Sigmoid colon (tissue), 4 donors: ENCODE results near the gene DISP2.

Experiments used
- POLR2A ChIP-seq, 2 donors: fragments of 450-650 bp; IDR thresholded peaks; one replicate each; pipeline ENCODE4 v1.6.1; 2016; ENCODE audit warnings: antibody characterized with exemption in 2 of 2, mild to moderate bottlenecking in 2 of 2, moderate library complexity in 2 of 2
- POLR2AphosphoS5 ChIP-seq, 4 donors: sonication (generic); formaldehyde crosslinking; IDR thresholded peaks; one replicate each; pipeline ENCODE4 v1.6.1; 2017; ENCODE audit warnings: antibody characterized with exemption in 4 of 4
- TF ChIP-seq, protein P1 (sequence below), 4 experiments: fragments of 450-650 bp in 3 of 4; fragments of 200-600 bp in 1 of 4; IDR thresholded peaks; one replicate each; pipeline ENCODE4 v1.5.1; 2016 to 2019; ENCODE audit warnings: antibody characterized with exemption in 4 of 4, mild to moderate bottlenecking in 3 of 4, moderate library complexity in 2 of 4

DNA sequence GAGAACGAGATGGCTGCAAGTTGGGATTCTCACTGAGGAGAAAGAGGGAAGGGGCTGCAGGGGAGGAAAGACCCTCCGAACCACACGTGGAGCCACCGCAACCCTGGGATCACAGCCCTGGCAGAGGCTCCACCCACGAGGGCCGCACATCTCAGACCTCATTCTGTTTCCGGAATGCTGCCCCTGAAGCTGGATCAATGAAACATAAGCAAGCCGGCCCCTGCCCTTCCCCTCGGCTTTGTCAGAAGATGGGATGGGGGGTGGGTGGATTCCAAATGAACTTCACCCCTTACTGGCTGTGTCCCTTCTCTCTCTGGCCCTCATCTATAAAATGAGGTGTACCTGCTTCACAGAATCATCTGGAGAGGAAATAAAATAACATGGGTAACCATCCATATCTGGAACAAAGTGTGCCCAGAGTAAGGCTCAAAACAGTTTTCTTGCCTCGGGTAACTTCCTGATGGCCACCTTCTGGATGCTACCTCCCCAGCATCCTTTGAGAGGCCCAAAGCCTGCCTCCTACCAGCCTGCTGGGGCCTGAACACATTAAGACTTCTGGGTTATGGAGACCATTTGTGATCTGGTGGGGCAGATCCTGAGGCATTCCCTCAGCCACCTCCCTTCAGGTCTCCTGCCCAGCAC, 12.7 kb upstream of the DISP2 start:
- TF ChIP-seq, protein P1, sequence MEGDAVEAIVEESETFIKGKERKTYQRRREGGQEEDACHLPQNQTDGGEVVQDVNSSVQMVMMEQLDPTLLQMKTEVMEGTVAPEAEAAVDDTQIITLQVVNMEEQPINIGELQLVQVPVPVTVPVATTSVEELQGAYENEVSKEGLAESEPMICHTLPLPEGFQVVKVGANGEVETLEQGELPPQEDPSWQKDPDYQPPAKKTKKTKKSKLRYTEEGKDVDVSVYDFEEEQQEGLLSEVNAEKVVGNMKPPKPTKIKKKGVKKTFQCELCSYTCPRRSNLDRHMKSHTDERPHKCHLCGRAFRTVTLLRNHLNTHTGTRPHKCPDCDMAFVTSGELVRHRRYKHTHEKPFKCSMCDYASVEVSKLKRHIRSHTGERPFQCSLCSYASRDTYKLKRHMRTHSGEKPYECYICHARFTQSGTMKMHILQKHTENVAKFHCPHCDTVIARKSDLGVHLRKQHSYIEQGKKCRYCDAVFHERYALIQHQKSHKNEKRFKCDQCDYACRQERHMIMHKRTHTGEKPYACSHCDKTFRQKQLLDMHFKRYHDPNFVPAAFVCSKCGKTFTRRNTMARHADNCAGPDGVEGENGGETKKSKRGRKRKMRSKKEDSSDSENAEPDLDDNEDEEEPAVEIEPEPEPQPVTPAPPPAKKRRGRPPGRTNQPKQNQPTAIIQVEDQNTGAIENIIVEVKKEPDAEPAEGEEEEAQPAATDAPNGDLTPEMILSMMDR (IDR thresholded peaks at IDR 0.05) = no peak
- no peak for TF ChIP-seq POLR2A (IDR thresholded peaks at IDR 0.05)
- TF ChIP-seq POLR2AphosphoS5 (IDR thresholded peaks at IDR 0.05) = no peak
